ENCODE data around the gene COMMD10.

Gene COMMD10

DNA sequence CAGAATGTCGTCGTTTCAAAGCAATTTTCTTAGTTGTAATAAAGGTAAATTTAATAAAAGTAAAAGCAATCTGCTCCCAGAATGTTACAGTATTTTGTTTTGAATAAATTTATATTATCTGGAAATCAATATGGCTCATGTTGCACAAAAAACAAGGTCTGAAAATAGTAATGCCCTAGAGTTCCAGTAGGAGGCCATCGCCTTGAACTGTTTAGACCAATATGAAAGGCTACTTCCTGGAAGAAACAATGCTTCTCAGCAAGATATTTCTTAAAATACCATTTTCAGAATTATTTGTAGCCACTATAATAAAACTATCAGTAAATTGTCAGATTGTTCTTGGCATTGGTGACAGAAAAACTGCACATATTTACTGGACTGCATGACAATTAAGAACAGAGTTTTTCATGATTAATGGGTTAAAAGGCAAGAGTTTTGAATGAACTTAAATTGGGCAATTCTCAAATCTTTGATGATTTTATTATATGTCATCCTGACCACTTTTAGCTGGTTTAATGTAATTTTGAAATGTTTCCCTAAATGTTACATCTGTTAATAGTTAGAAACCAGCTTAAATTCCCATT is 153.2 kb downstream of the COMMD10 start:
- TF ChIP-seq, protein P1, sequence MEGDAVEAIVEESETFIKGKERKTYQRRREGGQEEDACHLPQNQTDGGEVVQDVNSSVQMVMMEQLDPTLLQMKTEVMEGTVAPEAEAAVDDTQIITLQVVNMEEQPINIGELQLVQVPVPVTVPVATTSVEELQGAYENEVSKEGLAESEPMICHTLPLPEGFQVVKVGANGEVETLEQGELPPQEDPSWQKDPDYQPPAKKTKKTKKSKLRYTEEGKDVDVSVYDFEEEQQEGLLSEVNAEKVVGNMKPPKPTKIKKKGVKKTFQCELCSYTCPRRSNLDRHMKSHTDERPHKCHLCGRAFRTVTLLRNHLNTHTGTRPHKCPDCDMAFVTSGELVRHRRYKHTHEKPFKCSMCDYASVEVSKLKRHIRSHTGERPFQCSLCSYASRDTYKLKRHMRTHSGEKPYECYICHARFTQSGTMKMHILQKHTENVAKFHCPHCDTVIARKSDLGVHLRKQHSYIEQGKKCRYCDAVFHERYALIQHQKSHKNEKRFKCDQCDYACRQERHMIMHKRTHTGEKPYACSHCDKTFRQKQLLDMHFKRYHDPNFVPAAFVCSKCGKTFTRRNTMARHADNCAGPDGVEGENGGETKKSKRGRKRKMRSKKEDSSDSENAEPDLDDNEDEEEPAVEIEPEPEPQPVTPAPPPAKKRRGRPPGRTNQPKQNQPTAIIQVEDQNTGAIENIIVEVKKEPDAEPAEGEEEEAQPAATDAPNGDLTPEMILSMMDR (IDR thresholded peaks at IDR 0.05; ENCODE audit: low read depth, low read length): peak; percentile 12
- no peak for DNase-seq (ENCODE audit: extremely low read depth, low read depth)

DNA sequence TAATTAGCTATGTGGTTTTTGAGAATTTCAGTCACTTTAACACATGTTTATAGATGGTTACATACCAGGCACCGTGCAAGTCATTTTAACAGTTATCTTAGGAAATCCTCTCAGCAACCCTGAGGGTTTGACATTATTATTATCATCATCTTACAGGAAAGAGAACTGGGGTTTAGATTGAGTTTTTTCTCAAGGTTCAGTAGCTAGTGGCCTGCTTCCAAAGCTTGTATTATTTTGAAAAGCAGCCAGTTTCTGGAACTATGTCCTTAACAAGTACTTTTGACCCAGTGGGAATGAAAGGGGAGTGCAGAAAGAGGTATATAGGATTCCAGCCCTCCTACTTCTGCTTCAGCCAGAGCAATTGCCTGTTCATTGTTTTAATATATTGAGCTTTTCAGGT is 157.5 kb downstream of the COMMD10 start:
- DNase-seq (ENCODE audit: extremely low read depth, low read depth): peak; percentile 19
- TF ChIP-seq, protein P1 (IDR thresholded peaks at IDR 0.05; ENCODE audit: low read depth, low read length): no peak

DNA sequence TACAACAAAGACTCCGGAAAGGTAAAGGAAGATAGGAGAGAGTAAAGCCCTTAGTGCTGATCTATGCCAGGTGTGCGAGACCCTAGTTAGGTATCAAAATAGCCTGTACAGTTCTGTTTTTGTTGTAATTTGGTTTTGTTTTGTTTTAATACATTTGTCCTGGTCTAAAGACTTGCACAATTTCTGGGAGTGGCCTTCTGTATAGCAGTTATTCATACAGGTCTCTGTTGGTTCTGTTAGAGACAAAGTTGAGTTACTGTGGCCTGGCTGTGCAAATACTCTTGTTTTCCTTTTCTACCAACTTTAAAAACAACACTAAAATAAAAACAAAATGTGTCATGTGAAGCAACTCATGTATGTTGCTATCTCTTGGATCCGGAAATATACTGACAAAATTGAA is 163.6 kb downstream of the COMMD10 start:
- TF ChIP-seq, protein P1 (IDR thresholded peaks at IDR 0.05; ENCODE audit: low read depth, low read length): no peak

DNA sequence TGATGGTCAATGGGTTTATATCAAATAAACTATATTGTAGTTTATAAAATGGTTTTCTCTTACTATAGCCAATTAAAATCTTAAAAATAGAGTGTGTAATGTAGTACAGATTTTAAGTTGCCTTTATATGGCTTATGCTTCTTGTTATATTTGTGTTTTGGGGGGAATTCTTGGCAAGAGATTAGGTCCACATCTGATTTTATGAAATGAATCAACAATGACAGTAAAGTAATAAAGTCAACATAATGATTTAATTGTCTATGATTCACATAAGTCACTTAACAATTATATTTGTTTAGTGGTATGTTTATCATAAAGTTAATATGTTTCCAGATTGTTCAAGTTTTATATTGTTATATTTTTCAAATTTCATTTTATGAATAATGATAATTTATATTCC is 164.8 kb downstream of the COMMD10 start:
- DNase-seq (ENCODE audit: extremely low read depth, low read depth): no peak
- TF ChIP-seq, protein P1 (IDR thresholded peaks at IDR 0.05; ENCODE audit: low read depth, low read length): no peak

More for the DNA sequence above, 163.6 kb downstream of the COMMD10 start:
- no peak for DNase-seq (ENCODE audit: extremely low read depth, low read depth)

DNA sequence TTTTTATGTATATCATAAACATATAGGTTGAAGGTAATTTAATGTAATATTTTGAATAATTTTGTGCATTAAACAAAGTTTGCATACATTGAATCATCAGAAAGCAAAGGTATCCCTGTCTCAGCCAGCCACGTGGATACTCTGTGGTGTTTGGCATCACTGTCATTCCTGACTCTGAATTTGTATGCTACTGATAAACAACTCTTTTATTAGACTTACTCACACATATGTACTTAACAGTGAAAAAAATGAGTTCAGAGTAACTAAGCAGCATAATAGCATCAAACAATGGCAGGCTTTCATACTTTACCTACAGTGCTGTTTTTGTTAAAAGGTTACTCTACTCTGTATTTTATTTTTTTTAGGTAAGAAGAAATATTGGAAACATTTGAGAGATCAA is 171.9 kb downstream of the COMMD10 start:
- TF ChIP-seq, protein P1 (IDR thresholded peaks at IDR 0.05; ENCODE audit: low read depth, low read length): no peak
- DNase-seq (ENCODE audit: extremely low read depth, low read depth): no peak

DNA sequence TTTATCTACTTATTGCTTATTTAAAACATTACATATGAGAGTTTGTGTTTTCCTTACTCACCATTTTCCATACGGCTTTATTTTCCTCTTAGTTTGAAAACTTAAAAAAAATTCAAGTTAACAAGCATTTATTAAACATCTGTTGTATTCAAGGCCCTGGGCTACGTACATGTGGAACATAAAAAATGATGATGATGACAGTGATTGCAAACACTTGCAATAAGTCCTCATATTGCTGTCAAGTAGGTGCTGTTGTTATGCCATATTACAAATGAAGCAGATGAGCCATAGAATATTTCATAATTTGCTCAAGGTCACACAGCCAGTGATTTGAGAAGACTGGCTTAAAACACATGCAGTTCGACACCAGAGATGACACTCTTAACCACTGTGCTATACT is 180.6 kb downstream of the COMMD10 start:
- TF ChIP-seq, protein P1 (IDR thresholded peaks at IDR 0.05; ENCODE audit: low read depth, low read length): no peak
- no peak for DNase-seq (ENCODE audit: extremely low read depth, low read depth)

DNA sequence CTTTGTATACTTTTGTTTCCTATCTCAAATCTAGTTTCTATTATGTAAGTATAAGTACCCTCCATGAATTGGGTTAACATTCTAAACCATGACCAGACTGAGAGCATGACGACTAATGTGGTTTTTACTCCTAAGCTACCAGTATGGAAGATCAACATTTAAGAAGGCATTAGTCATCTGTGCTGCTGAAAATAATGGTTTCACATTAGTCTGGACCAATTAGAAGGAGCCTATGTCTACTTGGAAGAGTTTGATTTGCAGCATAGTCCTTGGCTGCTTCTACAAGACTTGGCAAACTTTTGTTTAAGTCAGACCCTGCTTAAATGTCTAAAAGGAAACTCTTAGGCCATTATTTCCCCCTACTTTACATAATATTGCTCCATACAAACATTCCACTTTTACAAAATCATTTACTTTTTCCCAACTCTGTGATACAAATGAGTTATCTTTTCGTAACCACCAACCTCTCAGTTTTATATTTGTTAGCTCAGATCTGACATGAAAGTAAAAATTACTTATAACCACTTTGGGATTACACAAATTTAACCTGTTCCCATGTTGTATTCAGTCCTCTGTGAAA is 186.7 kb downstream of the COMMD10 start:
- no peak for DNase-seq (ENCODE audit: extremely low read depth, low read depth)
- TF ChIP-seq, protein P1 (IDR thresholded peaks at IDR 0.05; ENCODE audit: low read depth, low read length): no peak
